IPS-20b (cell line): ENCODE measurements around the gene GNAS.

Source experiments
- H3K27ac ChIP-seq: one replicate; pipeline ENCODE4 v1.5.1; 2013; ENCODE audit warnings: low read length
- H3K27me3 ChIP-seq: 2 replicates; pipeline ENCODE4 v1.6.1; 2013; ENCODE audit warnings: mild to moderate bottlenecking, low read length, inconsistent platforms; ENCODE audit not compliant: insufficient read depth
- H3K36me3 ChIP-seq: 2 replicates; pipeline ENCODE4 v1.6.1; 2013; ENCODE audit warnings: low read depth, mild to moderate bottlenecking, inconsistent platforms, low read length, moderate library complexity; ENCODE audit not compliant: insufficient read depth
- H3K4me1 ChIP-seq: 2 replicates; pipeline ENCODE4 v1.6.1; 2013; ENCODE audit warnings: mild to moderate bottlenecking, control low read depth, inconsistent platforms, low read length, moderate library complexity; ENCODE audit not compliant: insufficient read depth
- H3K4me3 ChIP-seq: 2 replicates; pipeline ENCODE4 v1.5.1; 2013; ENCODE audit warnings: mild to moderate bottlenecking, low read length, inconsistent platforms
- H3K9ac ChIP-seq: 2 replicates; pipeline ENCODE4 v1.6.1; 2013; ENCODE audit warnings: low read depth, mild to moderate bottlenecking, inconsistent platforms, low read length, moderate library complexity
- H3K9me3 ChIP-seq: 2 replicates; pipeline ENCODE4 v1.6.1; 2013; ENCODE audit warnings: mild to moderate bottlenecking, low read depth, low read length, inconsistent platforms; ENCODE audit not compliant: insufficient read depth

The GNAS gene

DNA sequence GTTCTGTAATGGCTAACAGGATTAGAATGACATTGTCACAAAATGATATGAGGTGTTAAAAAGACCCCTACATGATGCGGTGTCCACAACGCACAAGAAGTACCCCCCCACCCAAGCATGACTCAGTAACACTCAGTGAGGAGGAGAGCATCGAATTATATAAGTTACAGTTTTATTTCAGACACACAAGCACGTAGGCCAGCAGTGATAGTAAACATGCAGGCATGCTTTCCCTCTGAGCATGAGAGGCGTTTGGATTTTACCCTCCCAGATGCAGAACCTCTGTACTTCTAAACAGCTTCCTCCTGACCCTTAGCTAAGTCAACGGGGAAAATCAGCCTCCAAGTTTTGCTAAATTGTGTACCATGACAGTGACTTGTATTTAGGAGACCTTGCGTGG lies 23.9 kb downstream of the GNAS start:
- Histone ChIP-seq H3K9ac (no peak overlapping the region; the same call in 1 of the 2 replicates), H3K9me3 (no peaks in the 10 kb centered on the region), H3K4me1 (peaks cover 37% of the 10 kb centered on the region), H3K27ac (no peak overlapping the region), H3K4me3 (no peak overlapping the region), H3K27me3 (no peaks in the 10 kb centered on the region), H3K36me3 (peaks cover 15% of the 10 kb centered on the region; the same call in 1 of the 2 replicates)

DNA sequence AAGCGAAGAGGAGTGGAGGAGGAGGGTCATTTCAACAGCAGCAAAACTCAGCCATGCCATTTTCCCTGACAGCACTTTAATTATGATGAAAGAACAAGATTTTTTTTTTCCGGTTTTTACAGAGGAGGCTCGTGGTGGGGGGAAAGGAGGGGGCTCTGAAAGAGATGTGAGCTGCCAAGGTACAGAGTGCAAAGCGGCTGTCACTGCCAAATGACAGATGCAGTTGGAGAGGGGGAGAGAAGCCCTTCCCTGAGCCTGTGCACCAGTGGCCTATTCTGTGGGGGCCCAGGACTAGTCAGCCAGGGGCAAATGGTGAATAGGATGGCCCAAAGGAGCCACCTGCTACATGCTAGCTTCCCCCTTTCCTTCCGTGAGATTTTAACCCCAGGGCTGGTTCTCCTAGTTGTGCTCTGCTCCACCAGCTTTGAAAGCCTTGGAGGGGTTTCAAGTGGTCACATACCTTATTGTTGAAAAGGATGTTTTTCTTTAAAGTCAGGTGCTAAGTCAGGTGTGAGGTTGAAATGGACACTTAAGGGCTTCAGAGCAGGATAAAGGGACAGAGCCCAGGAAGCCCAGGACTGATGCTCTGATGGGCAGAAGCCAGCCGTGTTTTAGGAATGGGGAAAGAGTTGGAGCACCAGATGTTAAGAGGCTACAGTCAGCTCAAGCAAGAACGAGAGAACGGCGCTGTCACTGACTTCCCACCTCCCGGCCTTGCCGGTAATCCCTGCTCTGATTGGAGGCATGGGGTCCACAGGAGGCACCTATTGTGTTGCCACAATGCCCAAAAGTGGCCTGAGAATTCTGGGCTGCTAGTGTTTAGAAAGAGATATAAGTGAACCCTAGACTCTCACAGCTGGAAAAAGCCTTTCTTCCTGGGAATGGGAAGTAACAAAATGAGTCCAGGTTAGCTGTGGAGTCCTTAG lies 24.8 kb downstream of the GNAS start:
- H3K4me1 ChIP-seq: peaks cover 40% of the 10 kb centered on the region
- H3K4me3 ChIP-seq: 0 out of 2 replicates have a peak overlapping the region, but pooled peaks have one; percentile 11
- H3K9me3 ChIP-seq: no peaks in the 10 kb centered on the region
- H3K27me3 ChIP-seq: no peaks in the 10 kb centered on the region
- H3K27ac ChIP-seq: no peak overlapping the region
- peak overlapping the region; percentile 7; the same call in 1 of the 2 replicates for H3K9ac ChIP-seq
- H3K36me3 ChIP-seq: peaks cover 15% of the 10 kb centered on the region; the same call in 1 of the 2 replicates

DNA sequence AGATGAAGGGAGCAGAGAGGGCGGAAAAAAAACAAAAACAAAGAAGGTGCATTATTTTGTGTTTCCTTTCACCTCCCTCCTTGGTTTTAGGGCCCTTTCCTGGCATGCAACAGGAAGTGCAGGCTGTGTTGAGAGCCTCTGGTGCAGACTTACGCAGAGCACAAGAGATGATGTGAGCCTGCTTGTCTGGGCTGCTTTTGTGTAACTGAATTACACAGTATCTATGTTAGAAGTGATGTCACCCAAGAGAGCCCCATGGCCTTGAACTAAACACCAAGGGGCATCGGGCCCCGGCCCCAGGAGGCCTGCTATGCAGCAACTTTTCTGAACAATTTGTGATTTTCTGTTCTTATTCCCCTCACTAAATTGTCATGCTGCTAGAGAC lies 25.5 kb downstream of the GNAS start:
- no peaks in the 10 kb centered on the region for H3K27me3 ChIP-seq
- H3K4me3 ChIP-seq: no peak overlapping the region
- H3K4me1 ChIP-seq: peaks cover 47% of the 10 kb centered on the region
- H3K36me3 ChIP-seq: peaks cover 15% of the 10 kb centered on the region; the same call in 1 of the 2 replicates
- H3K9ac ChIP-seq: peak overlapping the region; percentile 7; the same call in 1 of the 2 replicates
- H3K27ac ChIP-seq: no peak overlapping the region
- H3K9me3 ChIP-seq: no peaks in the 10 kb centered on the region

DNA sequence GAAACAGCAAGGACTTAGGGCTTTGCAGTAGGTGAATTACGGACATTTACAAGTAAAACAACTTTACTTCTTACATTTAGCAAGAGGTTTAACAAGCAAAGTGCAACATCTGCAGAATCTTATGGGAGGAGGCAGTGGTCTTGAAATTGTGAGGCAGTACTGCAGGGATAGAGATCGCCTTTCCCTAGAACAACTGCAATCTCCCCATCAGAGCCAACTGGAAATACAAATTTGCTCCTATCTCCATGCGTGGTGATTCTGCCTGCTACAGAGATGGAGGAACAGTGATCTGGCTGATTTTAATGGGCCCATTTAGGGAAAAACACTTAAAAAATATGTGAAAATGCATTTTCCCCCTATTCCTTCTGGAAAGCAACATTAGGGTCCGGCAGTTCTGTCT lies 25.9 kb downstream of the GNAS start:
- peaks cover 50% of the 10 kb centered on the region for H3K4me1 ChIP-seq
- peaks cover 12% of the 10 kb centered on the region; the same call in 1 of the 2 replicates for H3K36me3 ChIP-seq
- no peak overlapping the region for H3K27ac ChIP-seq
- H3K9me3 ChIP-seq: no peaks in the 10 kb centered on the region
- no peaks in the 10 kb centered on the region for H3K27me3 ChIP-seq
- peak overlapping the region; percentile 2; the same call in 1 of the 2 replicates for H3K9ac ChIP-seq
- no peak overlapping the region for H3K4me3 ChIP-seq

DNA sequence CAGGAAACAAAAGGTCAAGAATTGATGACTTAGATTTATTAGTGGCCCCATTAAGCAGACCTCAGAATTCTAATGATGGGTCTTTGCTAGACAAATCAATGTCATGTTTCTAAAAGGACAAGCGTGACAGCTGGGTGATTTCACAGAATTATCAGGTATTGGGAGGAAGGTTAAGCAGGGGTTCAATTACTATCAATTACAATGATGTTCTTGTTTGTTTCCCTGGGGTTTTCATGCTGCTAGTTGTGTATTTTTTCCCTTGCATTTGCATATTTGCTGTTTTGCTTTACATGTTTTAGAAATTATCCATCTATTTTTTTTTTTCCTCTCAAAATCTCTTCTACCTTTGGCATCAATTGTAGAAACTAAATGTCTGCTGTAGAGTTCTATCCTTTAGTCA lies 27.9 kb downstream of the GNAS start:
- no peak overlapping the region for H3K27ac ChIP-seq
- H3K9ac ChIP-seq: no peak overlapping the region
- peaks cover 19% of the 10 kb centered on the region for H3K36me3 ChIP-seq
- H3K4me3 ChIP-seq: no peak overlapping the region
- H3K9me3 ChIP-seq: 0 out of 2 replicates have a peak, but pooled peaks cover 4% of the 10 kb centered on the region
- H3K27me3 ChIP-seq: no peaks in the 10 kb centered on the region
- peaks cover 54% of the 10 kb centered on the region for H3K4me1 ChIP-seq

- Histone ChIP-seq H3K9ac (no peak overlapping the region), H3K27me3 (no peaks in the 10 kb centered on the region), H3K27ac (no peak overlapping the region), H3K36me3 (peaks cover 26% of the 10 kb centered on the region), H3K4me1 (peaks cover 48% of the 10 kb centered on the region), H3K4me3 (no peak overlapping the region), H3K9me3 (peaks cover 4% of the 10 kb centered on the region; the same call in 1 of the 2 replicates)
Measured at GRCh38 chr20:58880994-58881752, 28.7 kb downstream of the GNAS start.

DNA sequence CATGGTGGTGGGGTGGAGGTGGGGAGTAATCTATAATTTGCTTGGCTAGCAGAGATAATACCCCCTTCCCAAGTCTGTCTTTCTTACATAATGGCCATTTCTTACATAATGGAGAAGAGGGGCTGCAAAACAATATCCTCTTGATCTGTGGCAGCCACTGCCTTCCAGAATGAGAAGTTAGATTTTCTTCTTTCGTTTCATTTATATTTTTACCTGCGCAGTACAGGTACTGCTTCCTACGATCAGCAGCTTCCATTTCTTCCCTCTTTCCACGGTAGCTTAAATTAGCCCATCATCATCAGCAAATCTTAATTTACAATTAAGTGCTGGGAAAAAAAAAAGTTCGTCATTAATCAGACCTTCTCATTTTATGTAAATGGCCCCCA lies 30.2 kb downstream of the GNAS start:
- Histone ChIP-seq H3K27ac (no peak overlapping the region), H3K9ac (peak overlapping the region; percentile 26; the same call in 1 of the 2 replicates), H3K4me1 (peaks cover 35% of the 10 kb centered on the region), H3K9me3 (peaks cover 4% of the 10 kb centered on the region; the same call in 1 of the 2 replicates), H3K27me3 (no peaks in the 10 kb centered on the region; the same call in 1 of the 2 replicates), H3K4me3 (peak overlapping the region; percentile 31; the same call in 1 of the 2 replicates), H3K36me3 (peaks cover 35% of the 10 kb centered on the region)

DNA sequence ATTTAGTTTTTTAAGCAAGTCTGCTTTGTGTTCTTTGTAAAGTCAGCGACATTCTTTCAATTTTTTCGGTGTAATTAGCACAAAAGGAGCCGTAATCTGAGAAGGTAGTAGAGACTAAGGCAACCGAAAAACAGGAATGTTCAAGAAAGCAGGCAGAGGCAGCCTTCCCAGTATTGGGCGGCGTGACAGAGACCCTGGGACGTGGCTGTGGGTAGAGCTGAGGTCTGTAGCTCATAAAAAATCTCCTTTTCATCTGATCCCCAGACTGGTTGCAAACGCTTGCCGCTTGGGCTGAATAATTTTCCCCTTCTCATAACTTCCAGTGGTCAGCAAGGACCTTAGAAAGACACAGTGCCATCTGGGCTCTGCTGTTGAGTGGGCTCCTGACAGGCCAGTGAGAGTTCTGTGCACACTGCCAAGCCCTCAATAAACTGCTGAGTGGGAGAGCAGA lies 30.8 kb downstream of the GNAS start:
- H3K36me3 ChIP-seq: peaks cover 35% of the 10 kb centered on the region
- H3K9ac ChIP-seq: peak overlapping the region; percentile 53; the same call in 1 of the 2 replicates
- H3K4me1 ChIP-seq: peaks cover 29% of the 10 kb centered on the region
- H3K4me3 ChIP-seq: peak overlapping the region; percentile 37; the same call in 1 of the 2 replicates
- no peaks in the 10 kb centered on the region; the same call in 1 of the 2 replicates for H3K27me3 ChIP-seq
- H3K9me3 ChIP-seq: peaks cover 4% of the 10 kb centered on the region; the same call in 1 of the 2 replicates
- H3K27ac ChIP-seq: no peak overlapping the region

DNA sequence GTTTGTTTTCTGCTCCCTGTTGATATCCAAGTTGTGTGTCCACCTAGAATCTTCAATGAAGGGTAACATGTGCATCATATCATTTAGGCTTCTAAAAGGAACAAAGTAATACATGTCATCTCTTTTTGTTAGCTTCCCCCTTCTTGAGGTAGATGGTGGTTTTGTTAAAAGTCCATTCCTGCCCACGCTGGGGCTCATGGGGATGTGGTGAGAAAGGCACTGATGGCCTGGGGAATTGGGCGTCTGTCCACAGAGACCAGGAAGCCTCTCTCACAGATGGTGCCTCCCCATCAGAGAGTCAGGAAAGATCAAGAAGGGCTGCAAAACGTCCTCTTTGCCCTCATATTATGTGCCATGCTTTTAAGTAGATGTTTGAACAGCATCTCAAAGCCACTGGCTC lies 32.5 kb downstream of the GNAS start:
- peaks cover 21% of the 10 kb centered on the region for H3K4me1 ChIP-seq
- peaks cover 4% of the 10 kb centered on the region; the same call in 1 of the 2 replicates for H3K9me3 ChIP-seq
- no peak overlapping the region for H3K9ac ChIP-seq
- H3K27me3 ChIP-seq: peaks cover 2% of the 10 kb centered on the region; the same call in 1 of the 2 replicates
- H3K4me3 ChIP-seq: no peak overlapping the region
- peaks cover 31% of the 10 kb centered on the region for H3K36me3 ChIP-seq
- H3K27ac ChIP-seq: no peak overlapping the region

- H3K9ac ChIP-seq: no peak overlapping the region
- peaks cover 7% of the 10 kb centered on the region; the same call in 1 of the 2 replicates for H3K27me3 ChIP-seq
- peaks cover 4% of the 10 kb centered on the region; the same call in 1 of the 2 replicates for H3K9me3 ChIP-seq
- no peak overlapping the region for H3K4me3 ChIP-seq
- peaks cover 18% of the 10 kb centered on the region for H3K4me1 ChIP-seq
- H3K36me3 ChIP-seq: peaks cover 31% of the 10 kb centered on the region
- H3K27ac ChIP-seq: no peak overlapping the region
Measured at GRCh38 chr20:58886546-58886945, 34.0 kb downstream of the GNAS start.

DNA sequence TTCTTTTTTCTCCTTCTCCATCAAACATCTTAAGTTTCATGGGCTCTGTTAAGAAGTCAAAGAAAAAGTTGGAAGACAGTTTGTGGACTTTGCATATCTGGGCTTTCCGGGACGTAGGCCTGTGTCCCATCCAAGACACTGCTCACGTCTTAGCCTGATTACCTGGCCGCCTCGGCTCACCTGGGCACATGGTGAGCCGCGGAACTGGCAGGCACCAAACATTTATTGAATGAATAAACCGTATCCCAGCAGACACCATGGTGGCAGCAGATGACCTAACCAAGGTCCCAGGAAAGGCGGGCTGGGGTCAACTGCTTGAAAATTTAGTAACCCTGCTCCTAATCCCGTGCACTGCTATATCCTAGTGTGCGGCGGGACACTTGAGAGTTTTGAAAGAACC lies 35.6 kb downstream of the GNAS start:
- peaks cover 7% of the 10 kb centered on the region; the same call in 1 of the 2 replicates for H3K4me1 ChIP-seq
- H3K9ac ChIP-seq: peak overlapping the region; percentile 79; the same call in 1 of the 2 replicates
- peak overlapping the region; percentile 79 for H3K4me3 ChIP-seq
- peaks cover 31% of the 10 kb centered on the region for H3K36me3 ChIP-seq
- H3K9me3 ChIP-seq: peaks cover 4% of the 10 kb centered on the region; the same call in 1 of the 2 replicates
- H3K27ac ChIP-seq: no peak overlapping the region
- H3K27me3 ChIP-seq: peaks cover 7% of the 10 kb centered on the region; the same call in 1 of the 2 replicates
